ENCODE data around the gene LGALS4.
"Not testable (repeated sequence)": the region's sequence is repeated elsewhere in the genome, so short reads cannot be mapped to it uniquely, and the experiment has no call there.

Gene LGALS4, protein sequence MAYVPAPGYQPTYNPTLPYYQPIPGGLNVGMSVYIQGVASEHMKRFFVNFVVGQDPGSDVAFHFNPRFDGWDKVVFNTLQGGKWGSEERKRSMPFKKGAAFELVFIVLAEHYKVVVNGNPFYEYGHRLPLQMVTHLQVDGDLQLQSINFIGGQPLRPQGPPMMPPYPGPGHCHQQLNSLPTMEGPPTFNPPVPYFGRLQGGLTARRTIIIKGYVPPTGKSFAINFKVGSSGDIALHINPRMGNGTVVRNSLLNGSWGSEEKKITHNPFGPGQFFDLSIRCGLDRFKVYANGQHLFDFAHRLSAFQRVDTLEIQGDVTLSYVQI

DNA sequence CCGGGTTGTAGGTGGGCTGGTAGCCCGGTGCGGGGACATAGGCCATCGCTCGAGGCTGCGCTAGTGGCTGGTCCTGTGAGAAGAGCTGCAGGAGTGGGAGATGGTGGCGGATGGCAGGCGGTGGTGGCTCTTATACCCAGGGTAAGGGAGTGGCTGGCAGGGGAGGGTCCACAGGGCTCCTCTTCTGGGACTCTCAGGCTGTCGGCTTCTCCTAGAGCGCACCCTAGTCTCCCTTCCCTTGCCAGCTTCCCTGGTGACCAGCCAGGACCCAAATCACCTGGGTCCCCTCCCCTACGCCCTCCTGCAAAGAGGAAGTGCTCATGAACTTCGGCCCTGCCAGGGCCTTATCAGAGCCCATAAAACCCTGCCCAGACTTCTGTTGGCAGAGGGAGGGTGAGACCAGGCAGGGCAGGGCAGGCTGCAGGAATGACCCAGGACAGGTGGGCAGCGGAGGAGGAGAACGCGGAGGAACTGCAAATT is at the start of gene LGALS4:
Gene LGALS4 (minus strand): TSS at position 105 of the 480 bp plus-strand sequence. CDS start 59 bp downstream, at position 46.
- DNase-seq, result no peak

DNA sequence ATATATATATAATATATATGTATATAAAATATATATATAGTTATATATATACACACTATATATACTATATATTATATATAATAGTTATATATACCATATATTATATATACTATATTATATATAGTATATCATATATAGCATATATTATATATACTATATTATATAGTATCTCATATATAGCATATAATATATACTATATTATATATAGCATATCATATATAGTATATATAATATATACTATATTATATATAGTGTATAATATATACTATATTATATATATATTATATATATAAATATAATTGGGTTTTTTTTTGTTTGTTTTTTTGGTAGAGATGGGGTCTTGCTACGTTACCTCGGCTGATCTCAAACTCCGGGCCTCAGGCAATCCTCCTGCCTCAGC is 48.6 kb upstream of the LGALS4 start:
- DNase-seq, result no peak

DNA sequence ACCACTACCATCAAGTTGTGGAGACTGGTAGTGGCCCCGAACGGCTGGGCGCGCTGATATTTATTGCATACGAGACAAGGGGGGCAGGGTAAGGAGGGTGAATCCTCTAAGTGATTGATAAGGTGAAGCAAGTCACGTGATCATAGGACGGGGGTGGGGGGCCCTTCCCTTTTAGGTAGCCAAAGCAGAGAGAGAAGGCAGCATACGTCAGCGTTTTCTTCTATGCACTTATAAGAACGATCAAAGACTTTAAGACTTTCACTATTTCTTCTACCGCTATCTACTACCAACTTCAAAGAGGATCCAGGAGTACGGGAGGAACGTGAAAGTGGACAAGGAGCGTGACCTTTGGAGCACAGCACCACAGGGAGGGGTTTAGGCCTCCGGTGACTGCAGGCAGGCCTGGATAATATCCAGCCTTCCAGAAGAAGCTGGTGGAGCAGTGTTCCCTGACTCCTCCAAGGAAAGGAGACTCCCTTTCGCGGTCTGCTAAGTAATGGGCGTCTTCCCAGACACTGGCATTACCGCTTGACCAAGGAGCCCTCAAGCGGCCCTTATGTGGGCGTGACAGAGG is 47.0 kb upstream of the LGALS4 start:
- DNase-seq, result not testable (repeated sequence)

DNA sequence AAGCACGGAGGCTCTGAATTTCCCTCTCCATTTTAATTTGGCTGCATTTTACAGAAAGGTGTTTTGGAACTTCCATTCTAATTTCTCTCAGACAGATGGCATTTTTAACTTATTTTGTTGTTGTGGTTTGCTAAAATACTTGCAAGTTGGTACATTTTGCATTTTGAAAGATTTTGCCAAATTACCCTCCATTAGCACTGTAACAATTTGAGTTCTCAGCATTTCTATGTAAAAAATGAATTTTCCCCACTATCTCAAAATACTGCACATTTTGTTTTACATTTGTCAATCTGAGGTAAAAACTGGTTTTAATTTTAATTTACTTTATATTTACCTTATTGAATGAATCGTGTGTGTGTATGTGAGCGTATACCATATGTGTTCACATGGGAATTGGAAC is 44.1 kb upstream of the LGALS4 start:
- no peak for DNase-seq

DNA sequence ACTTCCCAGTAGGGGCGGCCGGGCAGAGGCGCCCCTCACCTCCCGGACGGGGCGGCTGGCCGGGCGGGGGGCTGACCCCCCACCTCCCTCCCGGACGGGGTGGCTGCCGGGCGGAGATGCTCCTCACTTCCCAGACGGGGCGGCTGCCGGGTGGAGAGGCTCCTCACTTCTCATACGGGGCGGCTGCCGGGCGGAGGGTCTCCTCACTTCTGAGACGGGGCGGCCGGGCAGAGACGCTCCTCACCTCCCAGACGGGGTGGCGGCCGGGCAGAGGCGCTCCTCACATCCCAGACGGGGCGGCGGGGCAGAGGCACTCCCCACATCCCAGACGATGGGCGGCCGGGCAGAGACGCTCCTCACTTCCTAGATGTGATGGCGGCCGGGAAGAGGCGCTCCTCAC is 43.0 kb upstream of the LGALS4 start:
- not testable (repeated sequence) for DNase-seq

DNA sequence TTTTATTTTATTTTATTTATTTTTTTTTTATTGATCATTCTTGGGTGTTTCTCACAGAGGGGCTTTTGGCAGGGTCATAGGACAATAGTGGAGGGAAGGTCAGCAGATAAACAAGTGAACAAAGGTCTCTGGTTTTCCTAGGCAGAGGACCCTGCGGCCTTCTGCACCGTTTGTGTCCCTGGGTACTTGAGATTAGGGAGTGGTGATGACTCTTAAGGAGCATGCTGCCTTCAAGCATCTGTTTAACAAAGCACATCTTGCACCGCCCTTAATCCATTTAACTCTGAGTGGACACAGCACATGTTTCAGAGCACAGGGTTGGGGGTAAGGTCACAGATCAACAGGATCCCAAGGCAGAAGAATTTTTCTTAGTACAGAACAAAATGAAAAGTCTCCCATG is 42.2 kb upstream of the LGALS4 start:
- DNase-seq, result peak; percentile 17

DNA sequence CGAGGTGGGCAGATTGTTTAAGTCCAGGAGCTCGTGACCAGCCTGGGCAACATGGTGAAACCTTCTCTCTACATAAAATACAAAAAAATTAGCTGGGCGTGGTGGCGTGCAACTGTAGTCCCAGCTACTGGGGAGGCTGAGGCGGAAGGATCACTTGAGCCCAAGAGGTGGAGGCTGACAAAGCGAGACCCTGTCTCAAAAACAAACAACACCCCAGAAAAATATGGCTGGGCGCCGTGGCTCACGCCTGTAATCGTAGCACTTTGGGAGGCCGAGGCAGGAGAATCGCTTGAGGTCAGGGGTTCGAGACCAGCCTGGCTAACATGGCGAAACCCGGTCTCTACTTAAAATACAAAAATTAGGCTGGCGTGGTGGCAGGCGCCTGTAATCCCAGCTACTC is 40.5 kb upstream of the LGALS4 start:
- no peak for DNase-seq

DNA sequence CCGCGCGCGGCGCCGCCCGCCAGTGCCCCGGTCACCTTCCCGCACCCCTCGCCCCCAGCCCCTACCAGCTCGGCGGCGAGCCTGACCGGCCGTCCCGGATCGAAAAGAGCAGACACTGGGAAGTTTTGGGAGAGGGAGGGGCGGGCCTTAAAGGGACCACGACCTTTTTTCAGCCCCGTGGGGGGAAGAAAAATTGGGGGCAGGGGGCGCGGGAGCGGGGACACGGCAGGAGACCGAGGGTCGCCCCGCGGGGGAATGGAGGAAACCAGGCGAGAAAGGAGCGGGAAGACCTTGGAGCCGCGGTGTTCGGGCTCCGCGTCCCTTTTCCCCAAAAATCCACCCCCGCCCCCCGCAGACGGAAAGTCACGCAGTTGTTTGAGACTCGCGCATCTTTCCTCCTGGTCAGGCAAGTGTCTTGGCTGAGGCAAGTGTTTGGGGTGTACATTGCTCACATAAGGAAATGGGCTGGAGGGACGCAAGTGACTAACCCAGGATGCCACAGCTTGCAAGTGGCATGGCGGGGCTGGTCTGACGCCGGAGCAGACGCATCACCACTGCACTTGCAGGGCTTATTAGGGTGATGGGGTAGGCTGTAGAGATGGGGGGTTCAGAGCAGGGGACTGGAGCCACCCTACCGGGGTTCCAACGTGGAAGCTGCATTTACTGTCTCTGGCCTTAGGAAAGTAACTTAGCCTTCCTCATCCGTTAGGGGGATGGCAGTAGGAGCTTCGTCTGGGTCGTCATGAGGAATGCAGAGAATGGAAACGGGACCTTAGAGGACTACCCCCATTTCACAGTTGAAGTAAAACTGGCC is 39.7 kb upstream of the LGALS4 start:
- DNase-seq, result no peak

DNA sequence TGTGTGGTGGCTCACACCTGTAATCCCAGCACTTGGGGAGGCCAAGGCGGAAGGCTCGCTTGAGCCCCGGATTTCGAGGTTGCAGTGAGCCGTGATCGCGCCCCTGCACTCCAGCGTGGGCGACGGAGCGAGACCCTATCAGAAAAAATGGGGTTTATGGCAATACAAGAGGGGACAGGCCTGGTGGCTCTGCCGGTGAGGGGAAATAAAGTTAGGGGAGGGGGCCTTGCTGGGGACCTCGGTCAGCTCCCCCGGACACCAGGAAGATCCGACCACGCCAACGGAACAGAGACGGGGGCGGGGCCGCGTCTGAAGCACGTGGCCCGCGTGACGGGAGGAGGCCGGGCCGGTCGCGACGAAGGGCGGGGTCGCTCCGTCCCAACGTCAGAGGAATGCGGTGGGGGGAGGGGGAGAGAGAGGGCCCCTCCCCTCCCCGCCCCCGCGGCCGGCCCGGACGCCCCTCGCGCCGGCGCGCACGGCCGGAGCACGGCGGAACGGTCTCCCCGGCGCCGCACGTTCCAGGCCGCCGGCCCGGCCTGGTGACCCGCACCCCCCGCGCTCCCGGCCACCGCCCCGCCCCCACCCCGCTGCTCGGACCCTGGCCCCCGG is 39.0 kb upstream of the LGALS4 start:
- peak; percentile 21 for DNase-seq

DNA sequence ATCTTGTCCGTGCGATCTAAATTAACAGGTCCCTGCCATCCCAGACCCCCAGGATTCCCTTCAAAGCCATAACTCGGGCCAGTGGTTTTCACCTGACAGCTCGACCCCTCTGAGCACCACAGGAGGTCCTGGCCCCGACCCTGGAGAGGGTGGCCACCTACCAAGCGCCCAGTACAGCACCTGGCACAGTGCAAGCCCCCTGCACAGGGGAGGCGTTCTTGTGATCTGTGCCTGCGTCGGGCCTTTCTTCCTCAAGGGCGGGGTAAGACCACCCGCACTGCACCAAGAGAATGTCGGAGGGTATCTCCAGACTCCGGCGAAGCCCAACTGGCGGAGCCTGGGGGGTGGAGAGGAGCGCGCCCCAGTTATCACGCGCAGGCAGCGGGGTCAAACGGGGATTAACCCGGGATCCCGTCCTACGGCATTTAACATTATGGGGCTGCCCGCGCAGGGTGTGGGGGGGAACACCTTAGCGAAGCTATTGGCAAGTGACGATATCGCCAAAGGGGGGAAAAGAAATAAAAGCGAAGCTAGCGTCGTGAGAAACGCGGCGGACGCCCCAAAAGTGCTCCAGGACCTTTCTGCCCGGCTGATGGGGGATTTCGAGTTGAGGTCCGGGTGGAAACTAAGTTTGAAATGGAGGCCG is 38.4 kb upstream of the LGALS4 start:
- DNase-seq, result no peak

DNA sequence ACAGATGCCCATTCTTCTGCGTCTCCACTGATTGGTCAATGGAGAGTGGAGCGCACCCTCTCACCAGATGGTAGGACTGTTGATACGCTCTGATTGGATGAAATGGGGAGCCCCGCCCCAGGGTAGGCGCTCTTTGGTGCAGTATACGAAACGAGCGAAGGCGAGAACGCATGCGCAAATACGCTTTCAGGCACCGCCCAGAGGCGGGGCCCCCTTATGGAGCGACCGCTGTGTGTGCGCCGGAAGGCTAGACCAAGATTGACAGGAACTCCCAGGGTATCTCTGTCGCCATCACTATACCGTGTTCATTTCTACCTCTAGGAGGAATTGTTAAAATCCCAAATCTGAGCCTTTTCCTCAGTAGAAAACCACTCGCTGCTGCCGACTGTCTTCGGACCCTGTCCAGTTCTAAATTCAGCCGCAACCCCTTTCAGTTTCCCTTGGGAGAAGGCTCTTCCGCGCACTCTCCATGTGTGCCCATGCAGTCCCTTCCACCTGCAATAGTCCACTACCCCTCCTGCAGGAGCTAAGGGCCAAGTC is 37.8 kb upstream of the LGALS4 start:
- no peak for DNase-seq

DNA sequence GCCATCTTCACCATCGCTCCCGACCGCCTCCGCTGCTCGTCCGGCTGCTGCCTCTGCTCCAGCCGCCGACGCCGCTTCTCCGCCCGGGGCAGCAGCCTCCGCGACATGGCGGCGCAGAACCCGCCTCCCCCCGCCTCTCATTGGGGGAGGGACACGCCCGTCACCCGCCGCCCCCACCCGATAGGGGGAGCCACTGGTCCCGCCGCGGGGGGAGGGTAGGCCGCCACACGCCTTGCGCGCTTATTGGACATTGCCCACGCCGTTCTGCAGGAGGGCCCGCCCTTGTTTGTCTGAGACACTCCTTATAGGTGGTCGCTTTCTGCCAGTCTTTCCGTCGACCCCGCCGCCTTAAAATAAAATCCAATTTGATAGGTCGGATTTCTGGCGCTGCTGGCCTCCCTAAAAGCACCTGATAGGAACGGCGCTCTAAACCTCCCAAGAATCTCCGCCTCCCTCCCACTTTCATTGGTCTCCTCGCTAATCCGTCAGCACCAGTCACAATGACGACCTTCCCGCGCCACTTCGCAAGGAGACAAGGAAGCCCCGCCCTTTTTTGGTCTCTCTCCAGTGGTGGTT is 37.2 kb upstream of the LGALS4 start, which contains the start of gene HNRNPL:
Gene HNRNPL (minus strand): TSS at position 127 of the 576 bp plus-strand sequence. CDS start 20 bp downstream, at position 107.
- DNase-seq, result peak; percentile 100

DNA sequence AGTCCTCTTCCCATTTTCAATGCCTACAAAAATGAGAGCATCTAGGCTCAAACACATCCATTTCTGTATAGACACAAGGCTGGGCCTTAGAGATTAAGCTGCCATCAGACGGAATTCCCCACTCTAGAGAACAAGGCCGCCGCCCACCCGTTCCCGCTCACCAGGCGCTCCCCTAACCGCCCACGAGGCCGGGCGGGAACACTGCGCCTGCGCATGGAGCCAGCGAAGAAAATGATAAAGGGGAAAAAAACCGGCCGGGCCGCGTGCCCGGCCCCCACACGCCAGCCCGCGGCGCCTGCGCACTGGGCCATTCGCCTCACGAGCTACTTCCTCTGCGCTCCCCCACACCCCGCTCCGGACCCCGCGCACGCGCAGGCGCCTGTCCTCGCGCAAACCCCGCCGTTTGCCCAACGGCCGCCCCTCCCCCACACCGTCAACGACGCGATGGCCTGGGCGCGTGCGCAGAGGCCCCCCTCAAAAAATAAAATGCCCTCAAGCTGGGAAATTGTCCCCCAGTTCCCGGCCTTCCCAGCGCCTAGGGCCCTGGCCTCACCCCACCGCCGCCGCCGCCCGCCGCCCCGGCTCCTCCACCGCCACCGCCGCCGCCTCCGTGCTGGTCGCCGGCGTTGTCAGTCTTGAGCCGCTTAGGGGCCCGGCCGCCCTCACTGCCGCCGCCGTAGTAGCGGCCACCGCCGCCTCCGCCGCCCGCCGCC is 36.6 kb upstream of the LGALS4 start:
- peak; percentile 82 for DNase-seq

DNA sequence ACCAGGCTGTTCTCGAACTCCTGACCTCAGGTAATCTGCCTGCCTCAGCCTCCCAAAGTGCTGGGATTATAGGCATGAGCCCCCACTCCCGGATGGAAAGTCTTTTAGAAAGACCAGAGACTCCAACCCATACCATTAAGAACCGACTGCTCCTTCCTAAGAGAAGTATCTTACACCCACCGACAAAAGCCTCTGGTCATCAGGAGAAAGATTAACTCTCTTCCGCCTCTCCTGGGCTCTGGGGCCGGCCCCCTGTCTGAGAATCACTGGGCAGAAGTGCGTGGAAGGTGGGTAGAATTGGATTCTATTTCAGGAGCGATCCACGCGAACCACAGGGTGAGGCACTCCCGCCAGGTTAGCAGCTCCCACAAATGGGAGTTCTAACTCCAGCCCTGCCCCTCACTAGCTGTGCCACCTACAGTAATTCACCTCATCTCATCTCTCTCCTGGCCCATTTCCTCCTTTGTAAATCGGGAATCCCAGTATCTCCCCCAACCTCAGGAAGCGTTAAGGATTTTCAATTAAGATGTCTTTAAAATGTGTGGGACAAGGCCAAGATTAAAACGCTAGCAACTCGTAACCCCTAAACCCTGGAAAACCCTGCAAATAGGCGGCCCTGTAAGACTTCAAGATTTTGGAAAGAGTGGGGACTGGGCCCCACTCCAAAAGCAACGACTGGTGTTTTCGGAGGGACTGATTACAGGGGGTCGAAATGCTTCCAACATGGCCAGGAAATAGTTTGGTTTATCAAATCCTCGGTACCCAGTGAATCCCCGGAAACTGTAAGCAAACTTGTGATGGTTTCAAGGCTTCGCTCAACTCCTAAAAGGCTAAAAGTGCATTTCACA is 35.8 kb upstream of the LGALS4 start:
- no peak for DNase-seq

DNA sequence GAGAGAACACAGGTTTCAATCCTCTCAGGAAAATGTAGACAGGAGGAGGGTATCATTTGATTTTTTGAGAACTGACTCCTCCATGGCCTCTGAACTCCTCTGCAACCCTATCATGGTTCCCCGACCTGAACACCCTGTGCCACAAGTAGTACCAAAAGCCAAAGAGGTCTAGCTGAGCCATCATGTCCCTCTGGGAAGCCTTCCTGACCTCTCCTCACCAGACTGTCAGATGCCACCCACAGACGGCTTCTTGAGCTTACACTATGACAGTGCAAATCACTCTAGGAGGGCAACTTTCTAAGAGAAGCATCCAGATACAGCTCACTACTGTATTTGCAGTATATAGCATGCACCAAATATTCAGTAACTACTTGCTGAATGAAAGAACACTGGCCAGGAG is 33.4 kb upstream of the LGALS4 start:
- DNase-seq, result no peak

DNA sequence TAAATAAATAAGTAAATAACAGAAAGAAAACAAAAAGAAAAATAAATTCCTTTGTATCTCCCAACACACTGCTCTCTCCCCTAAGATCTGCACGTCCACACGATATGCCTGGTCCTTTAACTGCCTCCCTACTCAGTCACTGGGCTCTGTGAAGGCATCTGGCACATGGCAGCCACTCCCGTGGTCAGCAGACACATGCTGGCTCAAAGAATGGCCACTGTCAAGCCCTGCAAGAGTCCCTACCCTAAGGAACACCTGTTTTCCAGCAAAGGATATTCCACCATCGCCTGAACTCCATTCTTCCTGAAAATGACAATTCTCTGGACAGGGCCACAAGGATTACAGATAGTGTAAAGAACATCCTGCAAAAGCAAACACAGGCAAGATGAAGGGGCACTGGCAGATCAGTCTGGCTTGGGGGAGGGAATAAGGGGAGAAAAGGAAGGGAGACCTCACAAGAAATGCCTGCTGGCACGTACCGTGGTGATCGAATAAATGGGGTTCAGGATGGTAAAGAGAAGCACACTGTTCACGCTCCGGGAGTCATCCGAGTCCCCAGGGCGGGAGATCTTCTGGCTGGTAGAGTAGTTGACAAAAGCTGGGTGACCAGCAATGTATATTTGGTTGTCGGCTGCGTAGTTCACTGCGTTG is 32.8 kb upstream of the LGALS4 start:
- DNase-seq, result no peak

DNA sequence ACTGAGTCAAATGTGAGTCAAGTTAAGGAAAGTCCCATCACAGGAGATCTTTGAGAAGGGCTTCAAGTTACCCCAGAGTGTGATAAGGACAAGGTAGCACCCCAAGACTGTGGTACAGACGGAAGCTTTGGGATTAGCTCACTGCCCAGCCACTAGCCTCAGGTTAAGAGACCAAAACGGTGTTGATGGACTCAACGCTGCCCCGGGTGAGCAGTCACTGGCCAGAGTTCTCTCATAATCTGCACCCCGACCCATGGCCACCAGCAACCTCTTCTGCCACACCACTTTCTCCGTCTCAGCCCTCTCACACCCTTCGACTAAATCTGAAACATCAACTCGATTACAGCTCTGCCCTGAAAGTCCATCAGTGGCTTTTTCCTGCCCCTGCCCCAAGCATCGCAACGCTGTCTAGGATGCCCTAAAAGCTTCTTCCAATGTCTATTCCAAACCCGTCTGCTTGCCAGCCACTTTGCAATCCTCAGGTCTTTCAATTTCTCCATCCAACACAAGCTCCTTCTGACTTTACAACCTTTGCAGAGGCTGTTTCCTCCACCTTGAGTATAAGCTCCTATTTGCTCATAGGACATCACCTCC is 31.4 kb upstream of the LGALS4 start:
- DNase-seq, result no peak

DNA sequence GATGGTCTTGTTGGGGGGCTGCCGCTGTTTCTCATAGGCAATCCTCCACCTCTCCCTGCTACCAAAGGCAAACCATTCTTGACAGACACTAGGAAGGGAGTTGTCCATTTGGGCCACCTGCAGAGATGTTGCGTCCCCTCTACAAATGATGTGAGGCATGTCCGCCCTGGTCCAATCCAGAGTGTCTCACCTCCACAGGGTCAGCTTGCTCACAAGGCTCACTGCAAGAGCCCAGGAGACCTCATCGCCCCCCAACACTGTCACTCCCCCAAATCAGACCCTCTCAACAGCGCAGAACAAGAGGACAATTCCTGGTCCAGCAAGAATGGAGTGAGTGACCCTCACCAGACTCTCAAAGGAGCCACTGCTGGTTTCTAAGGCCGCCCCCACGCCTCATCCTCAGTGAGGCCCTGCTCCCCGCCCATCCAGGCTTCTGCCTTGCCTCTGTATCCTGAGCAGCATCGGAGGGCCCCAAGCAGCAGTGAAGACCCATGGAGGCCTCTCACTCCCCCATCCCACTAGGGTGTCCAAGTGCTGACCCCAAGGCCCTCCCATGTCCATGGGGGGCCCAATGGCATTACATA is 30.5 kb upstream of the LGALS4 start:
- DNase-seq, result no peak
